B cell (primary cell): ENCODE data around the gene BHLHE41. TPM values are rescaled to one million over a fixed set of nuclear protein-coding genes. Genes with fewer than 3 reads are reported as not detected.

ENCODE experiments used
- ATAC-seq: fragments of 200-7000 bp; cut with Tn5 transposase; one replicate; pipeline ENCODE4 v1.10.0; 2021; ENCODE audit warnings: low read depth, mild to moderate bottlenecking, moderate number of reproducible peaks, moderate library complexity
- CTCF ChIA-PET: fragments of 350-600 bp; sonication (Branson Sonifier 250); formaldehyde crosslinking; loops from one replicate; lab custom pipeline; 2021; ENCODE audit warnings: antibody characterized with exemption, inconsistent platforms; lab: Charles Lee
- POLR2A ChIA-PET: fragments of 350-600 bp; sonication (Branson Sonifier 250); formaldehyde crosslinking; loops from one replicate; lab custom pipeline; 2021; ENCODE audit warnings: antibody characterized with exemption; lab: Charles Lee
- DNase-seq: peaks from one replicate; pipeline ENCODE4 v3.0.0; 2013
- H2AFZ ChIP-seq: 2 replicates; pipeline ENCODE4 v1.6.1; 2012; ENCODE audit warnings: mild to moderate bottlenecking, low read depth, low read length; ENCODE audit not compliant: insufficient read depth, poor library complexity, severe bottlenecking
- H3K27ac ChIP-seq, 2 donors: 1 replicate in 1 of 2; 2 replicates in 1 of 2; pipeline ENCODE4 v1.5.1; 2012 to 2013; ENCODE audit warnings: low read length in 2 of 2, mild to moderate bottlenecking in 2 of 2, moderate library complexity in 1 of 2
- H3K27me3 ChIP-seq, 4 experiments: fragments of 200-600 bp in 1 of 4; sonication (generic) in 1 of 4; replicated peaks in 1 of 4; 1 replicate in 2 of 4; 2 replicates in 2 of 4; pipeline versions ENCODE4 v1.6.1 to v1.7.0; 2013 to 2016; ENCODE audit warnings: low read length in 3 of 4, mild to moderate bottlenecking in 2 of 4, mixed read lengths in 1 of 4, moderate library complexity in 1 of 4; ENCODE audit not compliant: insufficient read depth in 4 of 4, control insufficient read depth in 3 of 4; ENCODE audit errors: control extremely low read depth in 1 of 4
- H3K36me3 ChIP-seq, 2 experiments: replicated peaks in 1 of 2; 1 replicate in 1 of 2; 2 replicates in 1 of 2; pipeline versions ENCODE4 v1.6.1 to v1.7.1; 2013; ENCODE audit warnings: low read length in 1 of 2; ENCODE audit not compliant: insufficient read depth in 2 of 2, control insufficient read depth in 1 of 2; ENCODE audit errors: control extremely low read depth in 1 of 2, extremely low read depth in 1 of 2
- H3K4me1 ChIP-seq, 2 donors: fragments of 200-600 bp in 1 of 2; sonication (generic) in 1 of 2; 1 replicate in 1 of 2; 2 replicates in 1 of 2; pipeline versions ENCODE4 v1.5.1 to v1.6.1; 2013 to 2017; ENCODE audit warnings: low read length in 2 of 2; ENCODE audit not compliant: control insufficient read depth in 2 of 2, insufficient read depth in 2 of 2
- H3K4me2 ChIP-seq: replicated peaks from 2 replicates; pipeline ENCODE3; 2012; ENCODE audit warnings: mild to moderate bottlenecking, low read depth, low read length; ENCODE audit not compliant: poor library complexity, severe bottlenecking
- H3K4me3 ChIP-seq, 5 experiments: fragments of 200-600 bp in 1 of 5; sonication (generic) in 1 of 5; 1 replicate in 3 of 5; 2 replicates in 2 of 5; pipeline versions ENCODE4 v1.5.1 to v1.7.0; 2011 to 2016; ENCODE audit warnings: low read length in 4 of 5, mild to moderate bottlenecking in 4 of 5, low read depth in 2 of 5, control low read depth in 1 of 5, moderate library complexity in 1 of 5; ENCODE audit not compliant: insufficient read depth in 1 of 5; ENCODE audit errors: control extremely low read depth in 1 of 5, extremely low read depth in 1 of 5
- H3K79me2 ChIP-seq: fragments of 200-600 bp; sonication (generic); one replicate; pipeline ENCODE4 v1.6.0; 2016; ENCODE audit warnings: low read length; ENCODE audit not compliant: control insufficient read depth, insufficient read depth
- H3K9ac ChIP-seq: fragments of 200-600 bp; sonication (generic); 2 replicates; pipeline ENCODE4 v1.6.1; 2017; ENCODE audit warnings: mild to moderate bottlenecking, low read length, moderate library complexity
- H3K9me3 ChIP-seq, 3 donors: one replicate each; pipeline versions ENCODE4 v1.6.1 to v1.7.1; 2013; ENCODE audit warnings: low read length in 2 of 3; ENCODE audit not compliant: control insufficient read depth in 2 of 3, insufficient read depth in 1 of 3; ENCODE audit errors: control extremely low read depth in 1 of 3
- H4K20me1 ChIP-seq: 2 replicates; pipeline ENCODE4 v1.6.0; 2012; ENCODE audit warnings: mild to moderate bottlenecking, low read length; ENCODE audit not compliant: insufficient read depth, control insufficient read depth, poor library complexity, severe bottlenecking
- H3K27ac Mint-ChIP-seq: one replicate; pipeline ENCODE4 v1.8.0; 2021; ENCODE audit warnings: mixed read lengths
- H3K27me3 Mint-ChIP-seq: one replicate; pipeline ENCODE4 v1.8.0; 2021; ENCODE audit warnings: mixed read lengths
- H3K4me1 Mint-ChIP-seq: one replicate; pipeline ENCODE4 v1.8.0; 2021; ENCODE audit warnings: mixed read lengths
- H3K4me3 Mint-ChIP-seq: one replicate; pipeline ENCODE4 v1.8.0; 2021; ENCODE audit warnings: mixed read lengths
- H3K9me3 Mint-ChIP-seq: one replicate; pipeline ENCODE4 v1.8.0; 2022; ENCODE audit warnings: mixed read lengths; ENCODE audit not compliant: insufficient read depth
- CTCF ChIP-seq: fragments of 200-600 bp; IDR thresholded peaks from one replicate; pipeline ENCODE4 v1.8.0; 2022; ENCODE audit warnings: antibody characterized with exemption, mild to moderate bottlenecking
- EZH2 ChIP-seq: IDR thresholded peaks from 2 replicates; pipeline ENCODE4 v1.6.1; 2012; ENCODE audit warnings: borderline replicate concordance, low read depth, mild to moderate bottlenecking, moderate library complexity, low read length; ENCODE audit not compliant: insufficient read depth, poor library complexity, severe bottlenecking
- WGBS: methylation state at CpG from one replicate; pipeline ENCODE4 v1.1.5; 2013; ENCODE audit warnings: missing lambda C conversion rate; ENCODE audit not compliant: insufficient coverage; 5-methylcytosine and 5-hydroxymethylcytosine counted together
- intact Hi-C: fragments of 100-400 bp; cut with micrococcal nuclease; formaldehyde crosslinking; loops from one replicate; pipeline ENCODE4 v1.10.0; 2022
- polyA plus RNA-seq: library from polyadenylated mRNA; depleted of rRNA; stranded (reverse); fragments of >200 nt; gene quantifications from 2 replicates; pipeline ENCODE4 v1.2.3, GENCODE V29; 2012
- total RNA-seq, 2 donors: library from RNA; stranded (reverse); fragments of 120-200 nt in 1 of 2; gene quantifications; 1 replicate in 1 of 2; 2 replicates in 1 of 2; pipeline versions ENCODE4 v1.2.3 to v1.2.4, GENCODE V29; 2013 to 2022

The BHLHE41 gene
- total and polyA plus RNA-seq, 2 donors (not counting 1 experiment from before 2014, with no cell fraction given) = 12.0 to 57.2 TPM

DNA sequence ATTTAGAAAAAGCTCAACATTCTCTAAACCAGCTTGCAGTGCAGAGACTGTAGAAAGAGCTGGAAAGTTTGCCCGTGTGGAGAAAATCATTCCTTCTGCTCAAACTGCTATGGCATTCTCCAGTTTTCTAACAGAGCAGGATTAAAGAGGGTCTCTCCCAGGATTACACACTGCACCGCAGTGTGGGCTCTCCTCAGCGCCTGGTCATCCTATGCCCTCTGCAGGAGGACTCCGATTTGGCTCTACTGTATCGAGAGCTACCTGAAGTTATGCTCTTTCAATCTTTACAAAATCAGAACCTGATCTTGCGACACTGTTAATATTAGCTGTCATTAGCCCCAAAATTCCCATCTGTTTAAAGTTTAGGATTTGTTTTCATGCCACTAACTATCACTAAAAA, 33.0 kb downstream of the BHLHE41 start:
- no peak overlapping the region for H3K9ac ChIP-seq
- TF ChIP-seq EZH2 = no peak
- TF ChIP-seq CTCF = no peak
- intact Hi-C loops = no loop called here
- no peak overlapping the region for H3K4me2 ChIP-seq
- POLR2A ChIA-PET = no interaction called here
- H3K27ac ChIP-seq = no peak overlapping the region
- H3K36me3 ChIP-seq = no peaks in the 10 kb centered on the region
- H3K27me3 ChIP-seq = no peaks in the 10 kb centered on the region
- WGBS = 97% methylated on average over 5 of the region's 6 CpGs
- H4K20me1 ChIP-seq = no peaks in the 10 kb centered on the region
- Mint-ChIP-seq H3K27me3 (no peaks in the 10 kb centered on the region), H3K4me3 (no peak overlapping the region), H3K9me3 (no peaks in the 10 kb centered on the region), H3K4me1 (peaks cover 5% of the 10 kb centered on the region), H3K27ac (no peak overlapping the region)
- ATAC-seq (no peak), DNase-seq (no peak)
- CTCF ChIA-PET = interaction anchor here (1.0 to 1.6 kb wide), 3 partner anchors 8 to 311 kb away, joined by 3 to 6 read pairs (median 4); no protein-coding TSS in a partner anchor
- no peak overlapping the region for H2AFZ ChIP-seq
- no peaks in the 10 kb centered on the region for H3K4me1 ChIP-seq
- H3K9me3 ChIP-seq = no peaks in the 10 kb centered on the region
- H3K79me2 ChIP-seq = no peaks in the 10 kb centered on the region
- no peak overlapping the region for H3K4me3 ChIP-seq

DNA sequence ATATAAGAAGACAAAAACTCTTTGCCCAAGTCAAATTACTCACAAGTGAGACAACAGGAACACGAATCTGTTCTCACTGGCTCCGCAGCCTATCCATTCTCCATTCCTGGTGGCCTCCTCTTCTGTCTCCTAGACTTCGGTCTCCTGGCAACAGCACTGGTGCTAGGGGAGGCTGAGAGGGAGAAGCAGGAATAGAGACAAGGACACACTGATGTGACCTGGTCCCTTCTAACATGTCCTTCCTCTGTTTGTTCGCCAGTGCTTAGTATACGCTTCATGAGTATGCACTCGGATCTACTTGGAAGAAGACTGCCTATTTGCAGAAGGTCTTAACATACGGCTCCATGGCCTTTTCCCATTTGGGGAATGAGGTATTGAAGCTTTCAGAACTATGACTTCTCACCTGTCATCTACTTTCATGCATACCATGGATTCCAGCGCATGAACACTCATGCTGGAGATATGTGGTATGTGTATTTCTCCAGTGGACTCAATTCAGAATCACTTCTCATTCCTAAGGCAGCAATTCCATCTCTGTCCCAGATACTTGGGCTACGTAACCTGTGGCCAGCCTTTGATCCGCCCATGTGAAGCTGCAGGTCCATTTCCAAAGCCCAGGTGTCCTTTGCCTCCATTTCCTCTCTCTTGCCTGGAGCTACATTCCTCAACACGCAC, 33.9 kb downstream of the BHLHE41 start:
- H3K9me3 ChIP-seq = peaks cover 0 to 4% (median 0%) of the 10 kb centered on the region in 3 donors
- intact Hi-C loops = no loop called here
- Mint-ChIP-seq H3K9me3 (no peaks in the 10 kb centered on the region), H3K27ac (no peak overlapping the region), H3K4me1 (peaks cover 5% of the 10 kb centered on the region), H3K4me3 (no peak overlapping the region), H3K27me3 (no peaks in the 10 kb centered on the region)
- H3K4me3 ChIP-seq = no peak overlapping the region
- ChIA-PET CTCF (interaction anchor here (0.6 to 1.6 kb wide), 4 partner anchors 9 to 312 kb away, joined by 3 to 6 read pairs (median 4); no protein-coding TSS in a partner anchor), POLR2A (no interaction called here)
- no peak for TF ChIP-seq EZH2
- no peak for TF ChIP-seq CTCF
- no peaks in the 10 kb centered on the region for H4K20me1 ChIP-seq
- no peak overlapping the region for H2AFZ ChIP-seq
- H3K79me2 ChIP-seq = no peaks in the 10 kb centered on the region
- DNase-seq (no peak), ATAC-seq (no peak)
- H3K27ac ChIP-seq = no peak overlapping the region
- 67% methylated on average over 3 of the region's 11 CpGs for WGBS
- H3K9ac ChIP-seq = no peak overlapping the region
- H3K4me2 ChIP-seq = no peak overlapping the region
- H3K4me1 ChIP-seq = no peaks in the 10 kb centered on the region
- no peaks in the 10 kb centered on the region for H3K36me3 ChIP-seq
- no peaks in the 10 kb centered on the region for H3K27me3 ChIP-seq
